SK-N-SH treated with all-trans-retinoic acid at 6 μM for 48 hours (cell line): Measurements from ENCODE around the gene DHODH.

Source experiments
- ATAC-seq: fragments of 200-7000 bp; cut with Tn5 transposase; 3 replicates; pipeline ENCODE4 v1.9.1; 2020; ENCODE audit warnings: mild to moderate bottlenecking, moderate library complexity
- ARNTL ChIP-seq: fragments of 450-650 bp; formaldehyde crosslinking; IDR thresholded peaks from 2 replicates; pipeline ENCODE4 v1.5.0; 2020; ENCODE audit warnings: low read depth, mild to moderate bottlenecking, moderate library complexity, borderline replicate concordance
- BACH2 ChIP-seq: fragments of 250-450 bp; sonication (Bioruptor Pico); IDR thresholded peaks from 2 replicates; pipeline ENCODE4 v1.9.0; 2021; ENCODE audit warnings: mild to moderate bottlenecking, borderline replicate concordance
- CSDC2 ChIP-seq: fragments of 250-450 bp; sonication (Bioruptor Pico); IDR thresholded peaks from 2 replicates; pipeline ENCODE4 v1.5.0; 2020; ENCODE audit warnings: mild to moderate bottlenecking, moderate library complexity
- ESRRG ChIP-seq: fragments of 250-450 bp; sonication (Bioruptor Pico); IDR thresholded peaks from 2 replicates; pipeline ENCODE4 v1.6.1; 2021; ENCODE audit warnings: mild to moderate bottlenecking
- ISL1 ChIP-seq: fragments of 250-450 bp; sonication (Bioruptor Pico); IDR thresholded peaks from 2 replicates; pipeline ENCODE4 v2.1.2; 2022; ENCODE audit warnings: mild to moderate bottlenecking, moderate library complexity
- OSR1 ChIP-seq: fragments of 250-450 bp; sonication (Bioruptor Pico); IDR thresholded peaks from 2 replicates; pipeline ENCODE4 v1.8.0; 2022; ENCODE audit warnings: moderate library complexity, mild to moderate bottlenecking, inconsistent platforms
- PATZ1 ChIP-seq: fragments of 250-450 bp; sonication (Bioruptor Pico); IDR thresholded peaks from 2 replicates; pipeline ENCODE4 v1.8.0; 2020; ENCODE audit warnings: mild to moderate bottlenecking, moderate library complexity, borderline replicate concordance
- POU6F1 ChIP-seq: fragments of 250-450 bp; sonication (Bioruptor Pico); IDR thresholded peaks from 2 replicates; pipeline ENCODE4 v1.8.0; 2021; ENCODE audit warnings: low read depth, mild to moderate bottlenecking, moderate library complexity, borderline replicate concordance
- PPARA ChIP-seq: fragments of 250-450 bp; sonication (Bioruptor Pico); IDR thresholded peaks from 2 replicates; pipeline ENCODE4 v1.5.0; 2020; ENCODE audit warnings: mild to moderate bottlenecking, borderline replicate concordance
- RARB ChIP-seq: fragments of 250-450 bp; sonication (Bioruptor Pico); IDR thresholded peaks from 2 replicates; pipeline ENCODE4 v1.8.0; 2021; ENCODE audit warnings: mild to moderate bottlenecking, moderate library complexity
- SNAI2 ChIP-seq: fragments of 250-450 bp; sonication (Bioruptor Pico); IDR thresholded peaks from 2 replicates; pipeline ENCODE4 v1.5.0; 2020; ENCODE audit warnings: mild to moderate bottlenecking, moderate library complexity
- TCF4 ChIP-seq: fragments of 250-450 bp; sonication (Bioruptor Pico); IDR thresholded peaks from 2 replicates; pipeline ENCODE4 v1.8.0; 2021; ENCODE audit warnings: mild to moderate bottlenecking, moderate library complexity, borderline replicate concordance
- TOX ChIP-seq: fragments of 250-450 bp; sonication (Bioruptor Pico); IDR thresholded peaks from 2 replicates; pipeline ENCODE4 v1.8.0; 2021; ENCODE audit warnings: mild to moderate bottlenecking, moderate library complexity, borderline replicate concordance
- ZC3H10 ChIP-seq: fragments of 250-450 bp; sonication (Bioruptor Pico); IDR thresholded peaks from 2 replicates; pipeline ENCODE4 v1.5.1; 2021; ENCODE audit warnings: mild to moderate bottlenecking, moderate library complexity
- ZFP3 ChIP-seq: fragments of 250-450 bp; sonication (Bioruptor Pico); IDR thresholded peaks from 2 replicates; pipeline ENCODE4 v1.5.0; 2020; ENCODE audit warnings: mild to moderate bottlenecking, moderate library complexity
- ZFP30 ChIP-seq: fragments of 450-650 bp; formaldehyde crosslinking; IDR thresholded peaks from 2 replicates; pipeline ENCODE4 v1.5.0; 2022; ENCODE audit warnings: mild to moderate bottlenecking, moderate library complexity
- ZNF70 ChIP-seq: fragments of 450-650 bp; formaldehyde crosslinking; IDR thresholded peaks from 2 replicates; pipeline ENCODE4 v1.5.0; 2020; ENCODE audit warnings: mild to moderate bottlenecking, moderate library complexity
- ZNF8 ChIP-seq: fragments of 450-650 bp; formaldehyde crosslinking; IDR thresholded peaks from 2 replicates; pipeline ENCODE4 v1.5.0; 2020; ENCODE audit warnings: mild to moderate bottlenecking, moderate library complexity
- TF ChIP-seq, protein P1 (sequence below): fragments of 250-450 bp; sonication (Bioruptor Pico); IDR thresholded peaks from 2 replicates; pipeline ENCODE4 v1.5.0; 2020; ENCODE audit warnings: mild to moderate bottlenecking, moderate library complexity
- TF ChIP-seq, protein P2 (sequence below): fragments of 250-450 bp; sonication (Bioruptor Pico); IDR thresholded peaks from 2 replicates; pipeline ENCODE4 v1.5.1; 2020; ENCODE audit warnings: low read depth, mild to moderate bottlenecking, moderate library complexity

The DHODH gene

GRCh38 chr16:72021043-72021442 is 12.5 kb downstream of the DHODH start (continued):
- TF ChIP-seq PATZ1 (CRISPR knock-in tag) (no peak), RARB (no peak), CSDC2 (CRISPR knock-in tag) (no peak)
- TF ChIP-seq, all 23 proteins: peak for 0

- ATAC-seq = no peak
- TF ChIP-seq ZC3H10 (CRISPR knock-in tag) = no peak
- TF ChIP-seq RARB = no peak
- TF ChIP-seq ISL1 (CRISPR knock-in tag) = no peak
- no peak for TF ChIP-seq PPARA
- TF ChIP-seq OSR1 = no peak
- no peak for TF ChIP-seq ZNF70 (CRISPR knock-in tag)
- no peak for TF ChIP-seq ESRRG (CRISPR knock-in tag)
- TF ChIP-seq TCF4 (CRISPR knock-in tag) = no peak
- TF ChIP-seq POU6F1 (CRISPR knock-in tag) = no peak
- no peak for TF ChIP-seq ZNF8 (CRISPR knock-in tag)
Measured at GRCh38 chr16:72022127-72022526, 13.6 kb downstream of the DHODH start.

DNA sequence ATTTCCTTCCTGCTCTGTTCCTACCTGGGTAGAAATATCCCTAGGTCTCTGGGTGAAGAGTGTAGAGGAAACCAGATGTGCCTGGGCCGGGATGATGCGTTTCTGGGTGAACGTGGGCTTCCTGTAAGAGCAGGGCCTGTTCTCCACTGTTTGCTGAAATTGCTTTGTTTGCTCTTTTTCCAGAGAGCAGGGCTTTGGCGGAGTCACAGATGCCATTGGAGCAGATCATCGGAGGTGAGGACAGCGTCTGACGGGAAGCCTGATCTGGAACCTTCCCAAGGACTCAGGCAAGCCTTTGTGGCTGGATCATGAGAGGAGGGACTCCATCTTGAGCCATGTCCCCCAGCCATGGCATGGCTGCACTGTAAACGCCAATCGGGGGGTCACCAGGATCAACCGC is 15.4 kb downstream of the DHODH start:
- no peak for ATAC-seq
- TF ChIP-seq POU6F1 (CRISPR knock-in tag) (no peak), RARB (no peak), ESRRG (CRISPR knock-in tag) (no peak), ARNTL (CRISPR knock-in tag) (no peak), SNAI2 (CRISPR knock-in tag) (no peak), OSR1 (no peak), TOX (CRISPR knock-in tag) (no peak), PATZ1 (CRISPR knock-in tag) (no peak), ZFP3 (CRISPR knock-in tag) (no peak), ZFP30 (no peak), TCF4 (CRISPR knock-in tag) (no peak), ZNF70 (CRISPR knock-in tag) (no peak), BACH2 (no peak), ZNF8 (CRISPR knock-in tag) (no peak)
- TF ChIP-seq, protein P1, sequence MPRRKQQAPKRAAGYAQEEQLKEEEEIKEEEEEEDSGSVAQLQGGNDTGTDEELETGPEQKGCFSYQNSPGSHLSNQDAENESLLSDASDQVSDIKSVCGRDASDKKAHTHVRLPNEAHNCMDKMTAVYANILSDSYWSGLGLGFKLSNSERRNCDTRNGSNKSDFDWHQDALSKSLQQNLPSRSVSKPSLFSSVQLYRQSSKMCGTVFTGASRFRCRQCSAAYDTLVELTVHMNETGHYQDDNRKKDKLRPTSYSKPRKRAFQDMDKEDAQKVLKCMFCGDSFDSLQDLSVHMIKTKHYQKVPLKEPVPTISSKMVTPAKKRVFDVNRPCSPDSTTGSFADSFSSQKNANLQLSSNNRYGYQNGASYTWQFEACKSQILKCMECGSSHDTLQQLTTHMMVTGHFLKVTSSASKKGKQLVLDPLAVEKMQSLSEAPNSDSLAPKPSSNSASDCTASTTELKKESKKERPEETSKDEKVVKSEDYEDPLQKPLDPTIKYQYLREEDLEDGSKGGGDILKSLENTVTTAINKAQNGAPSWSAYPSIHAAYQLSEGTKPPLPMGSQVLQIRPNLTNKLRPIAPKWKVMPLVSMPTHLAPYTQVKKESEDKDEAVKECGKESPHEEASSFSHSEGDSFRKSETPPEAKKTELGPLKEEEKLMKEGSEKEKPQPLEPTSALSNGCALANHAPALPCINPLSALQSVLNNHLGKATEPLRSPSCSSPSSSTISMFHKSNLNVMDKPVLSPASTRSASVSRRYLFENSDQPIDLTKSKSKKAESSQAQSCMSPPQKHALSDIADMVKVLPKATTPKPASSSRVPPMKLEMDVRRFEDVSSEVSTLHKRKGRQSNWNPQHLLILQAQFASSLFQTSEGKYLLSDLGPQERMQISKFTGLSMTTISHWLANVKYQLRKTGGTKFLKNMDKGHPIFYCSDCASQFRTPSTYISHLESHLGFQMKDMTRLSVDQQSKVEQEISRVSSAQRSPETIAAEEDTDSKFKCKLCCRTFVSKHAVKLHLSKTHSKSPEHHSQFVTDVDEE (CRISPR knock-in tag) = no peak
- TF ChIP-seq, protein P2, sequence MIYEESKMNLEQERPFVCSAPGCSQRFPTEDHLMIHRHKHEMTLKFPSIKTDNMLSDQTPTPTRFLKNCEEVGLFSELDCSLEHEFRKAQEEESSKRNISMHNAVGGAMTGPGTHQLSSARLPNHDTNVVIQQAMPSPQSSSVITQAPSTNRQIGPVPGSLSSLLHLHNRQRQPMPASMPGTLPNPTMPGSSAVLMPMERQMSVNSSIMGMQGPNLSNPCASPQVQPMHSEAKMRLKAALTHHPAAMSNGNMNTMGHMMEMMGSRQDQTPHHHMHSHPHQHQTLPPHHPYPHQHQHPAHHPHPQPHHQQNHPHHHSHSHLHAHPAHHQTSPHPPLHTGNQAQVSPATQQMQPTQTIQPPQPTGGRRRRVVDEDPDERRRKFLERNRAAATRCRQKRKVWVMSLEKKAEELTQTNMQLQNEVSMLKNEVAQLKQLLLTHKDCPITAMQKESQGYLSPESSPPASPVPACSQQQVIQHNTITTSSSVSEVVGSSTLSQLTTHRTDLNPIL (CRISPR knock-in tag) = no peak
